HK-2 (cell line): ENCODE data around the gene KCNK4.

Source experiments
- DNase-seq: peaks from one replicate; pipeline ENCODE4 v3.0.0-alpha.2; 2018; ENCODE audit not compliant: unreplicated experiment

Gene KCNK4

GRCh38 chr11:64290352-64291261, 495 bp upstream of the KCNK4 start:
- no peak for DNase-seq

GRCh38 chr11:64291752-64292459, 804 bp downstream of the KCNK4 start:
- no peak for DNase-seq

- DNase-seq = no peak
Observed at GRCh38 chr11:64292460-64293254, 1.6 kb downstream of the KCNK4 start.

GRCh38 chr11:64294774-64295173, 3.7 kb downstream of the KCNK4 start:
- no peak for DNase-seq

- DNase-seq = no peak
Observed at GRCh38 chr11:64295760-64296159, 4.7 kb downstream of the KCNK4 start.

GRCh38 chr11:64296236-64296635, 5.1 kb downstream of the KCNK4 start:
- no peak for DNase-seq

- DNase-seq = no peak
Observed at GRCh38 chr11:64296830-64297698, 6.0 kb downstream of the KCNK4 start.

GRCh38 chr11:64297699-64298358, 6.7 kb downstream of the KCNK4 start:
- no peak for DNase-seq

- no peak for DNase-seq
Observed at GRCh38 chr11:64298966-64299846, 8.1 kb downstream of the KCNK4 start.

- no peak for DNase-seq
Observed at GRCh38 chr11:64299847-64300648, 8.9 kb downstream of the KCNK4 start, which contains the start of gene CATSPERZ. TSS of gene CATSPERZ (plus strand) at chr11:64300358. CDS start at chr11:64300411, 53 bp downstream.

GRCh38 chr11:64303109-64304031, 12.3 kb downstream of the KCNK4 start:
- DNase-seq = no peak

GRCh38 chr11:64304032-64304315, 12.9 kb downstream of the KCNK4 start:
- no peak for DNase-seq

GRCh38 chr11:64304316-64305072, 13.4 kb downstream of the KCNK4 start:
- DNase-seq = peak; percentile 91

- peak; percentile 97 for DNase-seq
Observed at GRCh38 chr11:64305075-64305690, 14.1 kb downstream of the KCNK4 start, which contains the start of gene ESRRA. TSS of gene ESRRA (plus strand) at chr11:64305524. CDS start at chr11:64307180, 1,656 bp downstream.

GRCh38 chr11:64305691-64306562, 14.8 kb downstream of the KCNK4 start:
- DNase-seq = peak; percentile 63

GRCh38 chr11:64306563-64306875, 15.4 kb downstream of the KCNK4 start:
- DNase-seq = no peak
